H9 (cell line): ENCODE measurements around the gene YWHAB. TPM values are rescaled to one million over a fixed set of nuclear protein-coding genes. Genes with fewer than 3 reads are reported as not detected.
"Not testable (repeated sequence)": the region's sequence is repeated elsewhere in the genome, so short reads cannot be mapped to it uniquely, and the experiment has no call there.

ENCODE experiments used
- DNase-seq: peaks from one replicate; pipeline ENCODE4 v3.0.0-alpha.2; 2017
- H2AFZ ChIP-seq: one replicate; pipeline ENCODE4 v1.6.1; 2013; ENCODE audit warnings: mild to moderate bottlenecking, low read length, control low read depth, moderate library complexity
- H2AK5ac ChIP-seq: 2 replicates; pipeline ENCODE4 v1.6.1; 2013; ENCODE audit warnings: low read length, control low read depth, mixed read lengths; ENCODE audit not compliant: insufficient read length
- H2BK120ac ChIP-seq: one replicate; pipeline ENCODE4 v1.6.1; 2013; ENCODE audit warnings: low read depth, mild to moderate bottlenecking, low read length, control low read depth, inconsistent platforms; ENCODE audit not compliant: poor library complexity, severe bottlenecking
- H2BK12ac ChIP-seq: 2 replicates; pipeline ENCODE4 v1.6.1; 2013; ENCODE audit warnings: low read length, control low read depth, mixed read lengths, low read depth; ENCODE audit not compliant: insufficient read length
- H2BK15ac ChIP-seq: 2 replicates; pipeline ENCODE4 v1.6.1; 2013; ENCODE audit warnings: low read depth, low read length, control low read depth
- H2BK20ac ChIP-seq: one replicate; pipeline ENCODE4 v1.6.1; 2013; ENCODE audit warnings: low read depth, mild to moderate bottlenecking, low read length, control low read depth, inconsistent platforms; ENCODE audit not compliant: poor library complexity, severe bottlenecking
- H2BK5ac ChIP-seq: 2 replicates; pipeline ENCODE4 v1.6.1; 2013; ENCODE audit warnings: low read length, control low read depth, mixed read lengths; ENCODE audit not compliant: insufficient read length
- H3K14ac ChIP-seq: 2 replicates; pipeline ENCODE4 v1.6.1; 2013; ENCODE audit warnings: low read length, control low read depth; ENCODE audit not compliant: insufficient read depth
- H3K18ac ChIP-seq: 2 replicates; pipeline ENCODE4 v1.6.1; 2013; ENCODE audit warnings: low read depth, mild to moderate bottlenecking, mixed read lengths, low read length, control low read depth; ENCODE audit not compliant: insufficient read length
- H3K23ac ChIP-seq: 2 replicates; pipeline ENCODE4 v1.6.1; 2013; ENCODE audit warnings: low read length, control low read depth, mixed read lengths, low read depth; ENCODE audit not compliant: insufficient read length
- H3K23me2 ChIP-seq: 2 replicates; pipeline ENCODE4 v1.6.1; 2013; ENCODE audit warnings: low read depth, mild to moderate bottlenecking, mixed read lengths, low read length, control low read depth; ENCODE audit not compliant: insufficient read length, poor library complexity, severe bottlenecking
- H3K27ac ChIP-seq: 2 replicates; pipeline ENCODE4 v1.5.1; 2013; ENCODE audit warnings: low read length, control low read depth, mixed read lengths, low read depth; ENCODE audit not compliant: insufficient read length
- H3K27me3 ChIP-seq: 2 replicates; pipeline ENCODE4 v1.6.1; 2013; ENCODE audit warnings: low read length, control low read depth, inconsistent platforms; ENCODE audit not compliant: insufficient read depth
- H3K4ac ChIP-seq: 2 replicates; pipeline ENCODE4 v1.6.1; 2013; ENCODE audit warnings: low read depth, mild to moderate bottlenecking, control low read depth, inconsistent platforms, low read length, moderate library complexity
- H3K4me1 ChIP-seq: 2 replicates; pipeline ENCODE4 v1.6.1; 2013; ENCODE audit warnings: low read length, control low read depth, inconsistent platforms; ENCODE audit not compliant: insufficient read depth
- H3K4me2 ChIP-seq: 2 replicates; pipeline ENCODE4 v1.6.1; 2013; ENCODE audit warnings: low read length, control low read depth, mixed read lengths; ENCODE audit not compliant: insufficient read length, insufficient read depth
- H3K56ac ChIP-seq: 2 replicates; pipeline ENCODE4 v1.6.1; 2013; ENCODE audit warnings: low read depth, mild to moderate bottlenecking, mixed read lengths, low read length, control low read depth; ENCODE audit not compliant: insufficient read length
- H3K79me1 ChIP-seq: 2 replicates; pipeline ENCODE4 v1.6.1; 2013; ENCODE audit warnings: low read depth, mild to moderate bottlenecking, moderate library complexity, low read length, control low read depth, inconsistent platforms; ENCODE audit not compliant: insufficient read depth, poor library complexity, severe bottlenecking
- H3K79me2 ChIP-seq: 2 replicates; pipeline ENCODE4 v1.6.1; 2013; ENCODE audit warnings: low read length, control low read depth, inconsistent platforms; ENCODE audit not compliant: insufficient read depth
- H3K9ac ChIP-seq: 2 replicates; pipeline ENCODE4 v1.6.1; 2013; ENCODE audit warnings: low read length, control low read depth, mixed read lengths; ENCODE audit not compliant: insufficient read length; ENCODE audit errors: extremely low read depth
- H3K9me3 ChIP-seq: one replicate; pipeline ENCODE4 v1.6.1; 2013; ENCODE audit warnings: low read depth, low read length, inconsistent platforms; ENCODE audit not compliant: control insufficient read depth
- H3T11ph ChIP-seq: one replicate; pipeline ENCODE4 v1.6.1; 2013; ENCODE audit warnings: mild to moderate bottlenecking, low read length, control low read depth, inconsistent platforms
- H4K20me1 ChIP-seq: one replicate; pipeline ENCODE4 v1.6.1; 2013; ENCODE audit not compliant: control insufficient read depth, insufficient read length, insufficient read depth
- H4K5ac ChIP-seq: 2 replicates; pipeline ENCODE4 v1.6.1; 2013; ENCODE audit warnings: low read depth, mild to moderate bottlenecking, mixed read lengths, low read length, control low read depth; ENCODE audit not compliant: insufficient read length
- H4K8ac ChIP-seq: replicated peaks from 2 replicates; pipeline ENCODE4 v1.6.1; 2013; ENCODE audit warnings: low read length, control low read depth, mixed read lengths, low read depth; ENCODE audit not compliant: insufficient read length
- H4K91ac ChIP-seq: 2 replicates; pipeline ENCODE4 v1.6.1; 2013; ENCODE audit warnings: low read depth, mild to moderate bottlenecking, moderate library complexity, mixed read lengths, low read length, control low read depth; ENCODE audit not compliant: insufficient read length
- H3K27ac Mint-ChIP-seq, 3 experiments: 2 replicates in 2 of 3; 3 replicates in 1 of 3; pipeline ENCODE4 v1.8.0; 2020 to 2021; ENCODE audit warnings: mixed read lengths in 3 of 3, mild to moderate bottlenecking in 1 of 3, moderate library complexity in 1 of 3
- H3K27me3 Mint-ChIP-seq: 2 replicates; pipeline ENCODE4 v1.8.0; 2021; ENCODE audit warnings: low read depth, mild to moderate bottlenecking, moderate library complexity, mixed read lengths
- H3K36me3 Mint-ChIP-seq, 3 experiments: 2 replicates in 2 of 3; 3 replicates in 1 of 3; pipeline ENCODE4 v1.8.0; 2020 to 2021; ENCODE audit warnings: low read depth in 3 of 3, mixed read lengths in 3 of 3; ENCODE audit not compliant: insufficient read depth in 1 of 3
- H3K4me1 Mint-ChIP-seq, 2 experiments: 2 replicates each; pipeline ENCODE4 v1.8.0; 2020; ENCODE audit warnings: mixed read lengths in 2 of 2
- H3K4me3 Mint-ChIP-seq, 2 experiments: 2 replicates in 1 of 2; 3 replicates in 1 of 2; pipeline ENCODE4 v1.8.0; 2020 to 2021; ENCODE audit warnings: mild to moderate bottlenecking in 2 of 2, mixed read lengths in 2 of 2, moderate library complexity in 1 of 2
- H3K9me3 Mint-ChIP-seq, 2 experiments: 2 replicates in 1 of 2; 3 replicates in 1 of 2; pipeline ENCODE4 v1.8.0; 2020; ENCODE audit warnings: mild to moderate bottlenecking in 2 of 2, mixed read lengths in 2 of 2, moderate library complexity in 1 of 2
- WGBS: extraction: QIAGEN DNeasy Blood & Tissue Kit; methylation state at CpG from one replicate; pipeline ENCODE4 v1.1.7; 2013; ENCODE audit warnings: missing lambda C conversion rate, low lambda C conversion rate, mixed read lengths; ENCODE audit not compliant: insufficient read length; ENCODE audit errors: extremely low coverage; 5-methylcytosine and 5-hydroxymethylcytosine counted together
- total RNA-seq: library from RNA; stranded (reverse); gene quantifications from 2 replicates; pipeline ENCODE4 v1.2.1, GENCODE V29; 2021
- TF ChIP-seq, protein P1 (sequence below): fragments of 200-600 bp; sonication (generic); conservative IDR thresholded peaks from 3 replicates; pipeline ENCODE4 v1.8.0; 2021; ENCODE audit warnings: antibody characterized with exemption, mild to moderate bottlenecking

The YWHAB gene
- total RNA-seq, 1 experiment from 2014 or later, result 203 TPM

DNA sequence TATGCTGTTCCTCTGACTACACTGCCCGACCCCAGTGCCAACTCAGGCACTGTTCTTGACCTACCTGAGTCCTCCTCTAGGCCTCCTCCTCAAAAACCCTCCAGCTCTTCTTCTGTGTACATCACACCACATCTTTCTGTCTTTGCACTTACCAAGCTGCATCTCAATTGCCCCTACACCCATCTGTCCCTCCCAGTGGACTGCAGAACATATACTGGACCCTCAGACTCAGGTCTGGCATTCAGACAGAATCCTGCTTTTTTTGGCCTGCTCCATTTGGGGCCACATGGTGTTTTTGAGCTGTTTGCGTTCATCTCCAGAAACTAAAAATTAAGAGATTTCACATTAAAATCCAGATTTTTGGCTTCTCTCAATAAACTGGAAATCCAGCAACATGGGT lies 23.2 kb upstream of the YWHAB start:
- Histone ChIP-seq H3K4ac (no peak overlapping the region), H3K27ac (no peak overlapping the region), H3T11ph (no peak overlapping the region), H2BK12ac (no peak overlapping the region), H3K27me3 (no peaks in the 10 kb centered on the region), H3K79me2 (no peaks in the 10 kb centered on the region), H3K14ac (no peak overlapping the region), H2BK15ac (no peak overlapping the region), H3K4me2 (no peak overlapping the region), H2BK120ac (no peak overlapping the region), H4K8ac (no peak overlapping the region), H4K20me1 (no peaks in the 10 kb centered on the region), H3K18ac (no peak overlapping the region), H4K5ac (no peak overlapping the region), H2BK20ac (no peak overlapping the region), H2BK5ac (no peak overlapping the region), H4K91ac (no peak overlapping the region), H3K56ac (no peak overlapping the region), H2AFZ (no peak overlapping the region), H3K23me2 (no peaks in the 10 kb centered on the region), H3K9me3 (no peaks in the 10 kb centered on the region), H3K9ac (no peak overlapping the region), H2AK5ac (no peak overlapping the region), H3K4me1 (no peaks in the 10 kb centered on the region), H3K23ac (no peak overlapping the region), H3K79me1 (no peaks in the 10 kb centered on the region)
- DNase-seq, result no peak
- Mint-ChIP-seq H3K27ac (peak overlapping the region in 2 of 3 experiments; percentile 10 to 46; a peak in 2 of 7 replicates), H3K4me1 (peaks cover 0 to 8% of the 10 kb centered on the region in 2 experiments; a peak in 2 of 4 replicates), H3K4me3 (no peak overlapping the region), H3K36me3 (no peaks in the 10 kb centered on the region), H3K9me3 (no peaks in the 10 kb centered on the region), H3K27me3 (peaks cover 3% of the 10 kb centered on the region; the same call in 1 of the 2 replicates)
- TF ChIP-seq, protein P1, sequence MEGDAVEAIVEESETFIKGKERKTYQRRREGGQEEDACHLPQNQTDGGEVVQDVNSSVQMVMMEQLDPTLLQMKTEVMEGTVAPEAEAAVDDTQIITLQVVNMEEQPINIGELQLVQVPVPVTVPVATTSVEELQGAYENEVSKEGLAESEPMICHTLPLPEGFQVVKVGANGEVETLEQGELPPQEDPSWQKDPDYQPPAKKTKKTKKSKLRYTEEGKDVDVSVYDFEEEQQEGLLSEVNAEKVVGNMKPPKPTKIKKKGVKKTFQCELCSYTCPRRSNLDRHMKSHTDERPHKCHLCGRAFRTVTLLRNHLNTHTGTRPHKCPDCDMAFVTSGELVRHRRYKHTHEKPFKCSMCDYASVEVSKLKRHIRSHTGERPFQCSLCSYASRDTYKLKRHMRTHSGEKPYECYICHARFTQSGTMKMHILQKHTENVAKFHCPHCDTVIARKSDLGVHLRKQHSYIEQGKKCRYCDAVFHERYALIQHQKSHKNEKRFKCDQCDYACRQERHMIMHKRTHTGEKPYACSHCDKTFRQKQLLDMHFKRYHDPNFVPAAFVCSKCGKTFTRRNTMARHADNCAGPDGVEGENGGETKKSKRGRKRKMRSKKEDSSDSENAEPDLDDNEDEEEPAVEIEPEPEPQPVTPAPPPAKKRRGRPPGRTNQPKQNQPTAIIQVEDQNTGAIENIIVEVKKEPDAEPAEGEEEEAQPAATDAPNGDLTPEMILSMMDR, result no peak
- WGBS, result no CpG with 5 or more reads among the region's 2 CpGs

DNA sequence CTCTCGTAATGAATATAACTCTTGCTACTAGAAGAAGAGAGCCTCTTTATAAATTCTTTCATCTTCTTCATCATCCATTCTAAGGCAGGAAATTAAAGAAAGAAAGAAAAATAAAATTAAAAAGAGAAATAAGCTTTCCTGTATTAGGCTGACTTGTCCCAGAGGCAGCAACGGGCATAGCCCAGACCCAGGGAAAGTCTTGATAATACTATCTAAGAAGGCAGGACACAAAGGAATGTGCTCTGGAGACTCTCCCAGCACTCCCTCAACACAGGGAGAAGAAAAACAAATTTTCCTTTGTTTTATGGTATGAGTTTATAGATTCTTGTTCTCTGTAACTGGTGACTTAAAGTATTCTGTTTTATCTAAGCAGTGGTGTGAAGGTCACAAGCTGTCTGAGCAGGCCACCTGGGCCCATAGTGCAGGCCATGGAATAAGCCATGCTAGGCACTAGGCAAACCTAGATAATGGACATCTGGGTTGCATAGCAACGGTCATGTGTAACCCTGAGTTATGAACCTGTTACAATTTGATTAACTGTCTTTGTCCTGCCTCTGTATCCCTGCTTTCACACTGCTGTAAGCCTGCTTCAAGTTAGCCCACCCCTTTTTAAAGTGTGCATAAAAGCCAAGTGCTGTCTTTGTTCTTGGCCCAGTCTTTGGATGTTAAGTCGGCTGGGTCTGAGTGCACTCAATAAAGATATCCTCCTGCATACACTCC lies 22.0 kb upstream of the YWHAB start:
- H3K9me3 ChIP-seq, H3K27me3 Mint-ChIP-seq, H3K4me1 Mint-ChIP-seq, H2AFZ ChIP-seq, H3K18ac ChIP-seq, DNase-seq, H2BK120ac ChIP-seq, H3K27ac Mint-ChIP-seq, H3T11ph ChIP-seq, H4K8ac ChIP-seq, H3K4me1 ChIP-seq, H3K9me3 Mint-ChIP-seq, H4K20me1 ChIP-seq, H3K27me3 ChIP-seq, H2BK15ac ChIP-seq, H3K56ac ChIP-seq, H2BK12ac ChIP-seq, H4K5ac ChIP-seq, H3K4ac ChIP-seq, H2AK5ac ChIP-seq, H3K23ac ChIP-seq, H3K14ac ChIP-seq, H3K36me3 Mint-ChIP-seq, H3K9ac ChIP-seq, H2BK5ac ChIP-seq, H2BK20ac ChIP-seq, H4K91ac ChIP-seq, H3K23me2 ChIP-seq, H3K27ac ChIP-seq, H3K79me1 ChIP-seq, H3K79me2 ChIP-seq, H3K4me2 ChIP-seq, H3K4me3 Mint-ChIP-seq: not testable (repeated sequence)
- WGBS, result no CpG with 5 or more reads among the region's 4 CpGs
